Keratinocyte (primary cell): ENCODE data around the gene SAMD4B. TPM values are rescaled to one million over a fixed set of nuclear protein-coding genes. Genes with fewer than 3 reads are reported as not detected.
A peak's percentile ranks its signal among the peaks of the same experiment; 100 is the strongest.

Experiments used
- DNase-seq: peaks from one replicate; pipeline ENCODE4 v3.0.0-alpha.2; 2011; ENCODE audit warnings: low read depth, missing footprints, low spot score
- FAIRE-seq: peaks from 2 replicates; lab custom pipeline; 2011; peaks lifted over from hg19 to GRCh38; lab: Jason Lieb, UNC
- H2AFZ ChIP-seq: 2 replicates; pipeline ENCODE4 v1.6.0; 2012; ENCODE audit warnings: low read length, control low read depth, inconsistent platforms; ENCODE audit not compliant: control insufficient read depth
- H3K27ac ChIP-seq: 2 replicates; pipeline ENCODE4 v1.5.1; 2011; ENCODE audit warnings: low read length; ENCODE audit not compliant: control insufficient read depth, insufficient read depth
- H3K27me3 ChIP-seq: 3 replicates; pipeline ENCODE4 v1.6.0; 2011; ENCODE audit warnings: low read length; ENCODE audit not compliant: control insufficient read depth, insufficient read depth; ENCODE audit errors: extremely low read depth
- H3K36me3 ChIP-seq, 2 experiments: 2 replicates in 1 of 2; 3 replicates in 1 of 2; pipeline ENCODE4 v1.5.1; 2011; ENCODE audit warnings: low read length in 2 of 2, mild to moderate bottlenecking in 1 of 2; ENCODE audit not compliant: control insufficient read depth in 2 of 2, insufficient read depth in 2 of 2; ENCODE audit errors: extremely low read depth in 1 of 2
- H3K4me1 ChIP-seq: 3 replicates; pipeline ENCODE4 v1.5.1; 2011; ENCODE audit warnings: low read length; ENCODE audit not compliant: control insufficient read depth, insufficient read depth; ENCODE audit errors: extremely low read depth
- H3K4me2 ChIP-seq: 3 replicates; pipeline ENCODE4 v1.6.0; 2011; ENCODE audit warnings: low read depth, low read length; ENCODE audit not compliant: control insufficient read depth, insufficient read depth; ENCODE audit errors: extremely low read depth
- H3K4me3 ChIP-seq, 3 experiments: fragments of 200-600 bp in 1 of 3; sonication (generic) in 1 of 3; 2 replicates in 2 of 3; 3 replicates in 1 of 3; pipeline ENCODE4 v1.5.1; 2011 to 2016; ENCODE audit warnings: low read length in 3 of 3, mild to moderate bottlenecking in 3 of 3, control low read depth in 2 of 3, inconsistent platforms in 1 of 3, low read depth in 1 of 3, mixed read lengths in 1 of 3, mixed run types in 1 of 3, moderate library complexity in 1 of 3; ENCODE audit not compliant: control insufficient read depth in 2 of 3, insufficient read depth in 2 of 3; ENCODE audit errors: extremely low read depth in 1 of 3
- H3K79me2 ChIP-seq: 2 replicates; pipeline ENCODE4 v1.6.0; 2012; ENCODE audit warnings: low read length; ENCODE audit not compliant: control insufficient read depth, insufficient read depth
- H3K9ac ChIP-seq: 3 replicates; pipeline ENCODE4 v1.6.0; 2011; ENCODE audit warnings: low read length; ENCODE audit not compliant: control insufficient read depth, insufficient read depth; ENCODE audit errors: extremely low read depth
- H3K9me1 ChIP-seq: 3 replicates; pipeline ENCODE4 v1.6.0; 2011; ENCODE audit warnings: low read length; ENCODE audit not compliant: control insufficient read depth, insufficient read depth; ENCODE audit errors: extremely low read depth
- H3K9me3 ChIP-seq: 2 replicates; pipeline ENCODE4 v1.5.1; 2012; ENCODE audit warnings: low read depth, low read length; ENCODE audit not compliant: control insufficient read depth
- H4K20me1 ChIP-seq: 3 replicates; pipeline ENCODE4 v1.6.0; 2011; ENCODE audit warnings: low read length; ENCODE audit not compliant: control insufficient read depth, insufficient read depth; ENCODE audit errors: extremely low read depth
- EZH2 ChIP-seq: IDR thresholded peaks from one replicate; pipeline ENCODE4 v1.6.1; 2012; ENCODE audit warnings: inconsistent platforms, mild to moderate bottlenecking, low read length, moderate library complexity
- dilution Hi-C: fragments of 300-500 bp; cut with MboI; formaldehyde crosslinking; loops from one replicate; pipeline ENCODE4 v1.7.0; 2020; ENCODE audit warnings: low sequenced_read_pairs; ENCODE audit not compliant: extremely low pct_ligation_motif_present
- polyA plus RNA-seq, 5 experiments: library from polyadenylated mRNA; depleted of rRNA in 3 of 5; stranded (reverse) in 3 of 5; stranded (forward) in 1 of 5; unstranded in 1 of 5; fragments of >200 nt; gene quantifications; 1 replicate in 1 of 5; 2 replicates in 3 of 5; 3 replicates in 1 of 5; pipeline versions ENCODE4 v1.2.1 to v1.2.3, GENCODE V29; 2011 to 2012; ENCODE audit warnings: missing spikeins in 2 of 5, low read depth in 1 of 5, low replicate concordance in 1 of 5
- TF ChIP-seq, protein P1 (sequence below), 3 experiments: IDR thresholded peaks in 1 of 3; conservative IDR thresholded peaks in 1 of 3; optimal IDR thresholded peaks in 1 of 3; 2 replicates in 2 of 3; 3 replicates in 1 of 3; pipeline versions ENCODE3 to v1.5.1; 2011; ENCODE audit warnings: low read length in 3 of 3, mild to moderate bottlenecking in 3 of 3, moderate library complexity in 2 of 3, control low read depth in 1 of 3, inconsistent platforms in 1 of 3; ENCODE audit not compliant: insufficient read depth in 2 of 3; ENCODE audit errors: extremely low read depth in 1 of 3

SAMD4B gene
- polyA plus RNA-seq, 1 donor (not counting 4 experiments of a cell fraction or from before 2014, with no cell fraction given), result 20.9 TPM

GRCh38 chr19:39407410-39407659 is 65.1 kb downstream of the SAMD4B start:
- H3K9me1 ChIP-seq, result no peaks in the 10 kb centered on the region
- no peak for TF ChIP-seq EZH2
- H2AFZ ChIP-seq, result no peak overlapping the region
- H3K4me1 ChIP-seq, result peaks cover 33% of the 10 kb centered on the region
- peaks cover 23% of the 10 kb centered on the region for H3K79me2 ChIP-seq
- peaks cover 4% of the 10 kb centered on the region for H4K20me1 ChIP-seq
- no peak for FAIRE-seq
- no peak for DNase-seq
- peak overlapping the region; percentile 88 for H3K4me2 ChIP-seq
- H3K4me3 ChIP-seq, result peak overlapping the region; percentile 75 to 85 (median 81)
- H3K27ac ChIP-seq, result peak overlapping the region; percentile 88
- no peaks in the 10 kb centered on the region for H3K27me3 ChIP-seq
- H3K9ac ChIP-seq, result peak overlapping the region; percentile 93
- H3K9me3 ChIP-seq, result no peaks in the 10 kb centered on the region
- dilution Hi-C loops, result no loop called here
- H3K36me3 ChIP-seq, result peaks cover 6 to 14% of the 10 kb centered on the region in 2 experiments

- Histone ChIP-seq H3K36me3 (peaks cover 6 to 14% of the 10 kb centered on the region in 2 experiments), H3K9ac (peak overlapping the region; percentile 93), H3K4me3 (peak overlapping the region; percentile 75 to 85 (median 81)), H3K27me3 (no peaks in the 10 kb centered on the region), H2AFZ (no peak overlapping the region), H3K9me3 (no peaks in the 10 kb centered on the region), H3K4me2 (peak overlapping the region; percentile 88), H3K79me2 (peaks cover 23% of the 10 kb centered on the region), H3K4me1 (peaks cover 31% of the 10 kb centered on the region), H3K9me1 (no peaks in the 10 kb centered on the region), H4K20me1 (peaks cover 4% of the 10 kb centered on the region), H3K27ac (peak overlapping the region; percentile 88)
- DNase-seq (no peak), FAIRE-seq (no peak)
- dilution Hi-C loops, result no loop called here
- TF ChIP-seq EZH2, result no peak
- TF ChIP-seq, protein P1, sequence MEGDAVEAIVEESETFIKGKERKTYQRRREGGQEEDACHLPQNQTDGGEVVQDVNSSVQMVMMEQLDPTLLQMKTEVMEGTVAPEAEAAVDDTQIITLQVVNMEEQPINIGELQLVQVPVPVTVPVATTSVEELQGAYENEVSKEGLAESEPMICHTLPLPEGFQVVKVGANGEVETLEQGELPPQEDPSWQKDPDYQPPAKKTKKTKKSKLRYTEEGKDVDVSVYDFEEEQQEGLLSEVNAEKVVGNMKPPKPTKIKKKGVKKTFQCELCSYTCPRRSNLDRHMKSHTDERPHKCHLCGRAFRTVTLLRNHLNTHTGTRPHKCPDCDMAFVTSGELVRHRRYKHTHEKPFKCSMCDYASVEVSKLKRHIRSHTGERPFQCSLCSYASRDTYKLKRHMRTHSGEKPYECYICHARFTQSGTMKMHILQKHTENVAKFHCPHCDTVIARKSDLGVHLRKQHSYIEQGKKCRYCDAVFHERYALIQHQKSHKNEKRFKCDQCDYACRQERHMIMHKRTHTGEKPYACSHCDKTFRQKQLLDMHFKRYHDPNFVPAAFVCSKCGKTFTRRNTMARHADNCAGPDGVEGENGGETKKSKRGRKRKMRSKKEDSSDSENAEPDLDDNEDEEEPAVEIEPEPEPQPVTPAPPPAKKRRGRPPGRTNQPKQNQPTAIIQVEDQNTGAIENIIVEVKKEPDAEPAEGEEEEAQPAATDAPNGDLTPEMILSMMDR (optimal IDR thresholded peaks at IDR 0.05 in 1 of 3, IDR thresholded peaks at IDR 0.05 in 1 of 3, conservative IDR thresholded peaks at IDR 0.05 in 1 of 3; ENCODE audit: extremely low read depth in 1 of 3, insufficient read depth in 2 of 3, low read length in 3 of 3), result no peak
Observed at GRCh38 chr19:39407660-39408391, 65.6 kb downstream of the SAMD4B start.
